ENCODE measurements around the gene RAB4B.
"Not testable (repeated sequence)": the region's sequence is repeated elsewhere in the genome, so short reads cannot be mapped to it uniquely, and the experiment has no call there.

The RAB4B gene

DNA sequence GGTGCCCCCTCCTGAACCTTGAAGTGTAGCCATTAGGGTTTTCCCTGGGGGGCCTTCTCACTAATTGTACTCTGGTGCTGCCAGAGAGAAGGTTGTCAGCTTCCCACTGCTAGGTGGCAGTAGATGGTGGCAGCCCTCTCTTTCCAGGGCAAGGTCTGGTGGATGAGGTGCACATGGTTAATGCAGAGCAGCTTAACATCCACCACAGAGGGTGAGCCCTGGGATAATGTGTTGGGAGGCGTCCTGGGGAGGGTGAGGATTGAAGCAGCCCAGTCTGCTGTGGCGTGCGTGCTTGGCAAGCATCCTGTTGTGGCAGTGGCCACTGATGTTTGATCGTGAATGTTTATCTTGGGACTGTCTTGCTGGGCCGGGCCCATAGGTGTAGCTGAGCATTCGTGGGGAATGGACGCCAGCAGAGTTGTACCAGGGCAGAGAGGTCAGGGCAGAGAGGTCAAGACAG, 26.8 kb downstream of the RAB4B start:
- DNase-seq, result no peak

DNA sequence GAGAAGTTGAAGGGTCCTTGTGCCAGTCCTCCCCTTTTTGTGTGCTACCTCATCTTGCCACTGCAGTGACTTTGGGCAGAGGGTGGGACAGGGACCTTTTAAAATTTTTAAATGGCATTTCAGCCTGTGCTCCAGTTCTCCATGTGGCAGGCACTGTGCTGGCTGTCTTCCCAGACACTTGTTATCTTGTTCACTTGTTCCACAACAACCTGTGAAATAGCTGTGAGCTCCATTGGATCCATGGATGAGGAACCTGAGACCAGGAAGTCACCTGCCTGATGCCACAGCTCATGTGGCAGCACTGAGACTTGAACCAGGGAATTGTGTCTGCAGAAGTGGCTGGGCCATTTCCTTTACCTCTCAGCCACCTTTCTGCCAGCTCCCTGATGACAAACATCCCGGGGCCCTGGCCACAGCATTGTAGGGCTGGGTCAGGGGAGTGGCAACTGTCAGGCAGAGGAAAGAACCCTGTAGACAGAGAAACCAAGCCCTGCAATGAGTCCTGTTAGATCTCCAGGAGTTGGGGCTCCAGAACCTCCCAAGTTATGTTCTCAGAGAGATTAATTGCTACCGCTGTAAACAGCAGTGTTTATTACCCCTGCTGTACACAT, 27.3 kb downstream of the RAB4B start:
- peak in 2 of 4 experiments; percentile 23 to 30 for DNase-seq

DNA sequence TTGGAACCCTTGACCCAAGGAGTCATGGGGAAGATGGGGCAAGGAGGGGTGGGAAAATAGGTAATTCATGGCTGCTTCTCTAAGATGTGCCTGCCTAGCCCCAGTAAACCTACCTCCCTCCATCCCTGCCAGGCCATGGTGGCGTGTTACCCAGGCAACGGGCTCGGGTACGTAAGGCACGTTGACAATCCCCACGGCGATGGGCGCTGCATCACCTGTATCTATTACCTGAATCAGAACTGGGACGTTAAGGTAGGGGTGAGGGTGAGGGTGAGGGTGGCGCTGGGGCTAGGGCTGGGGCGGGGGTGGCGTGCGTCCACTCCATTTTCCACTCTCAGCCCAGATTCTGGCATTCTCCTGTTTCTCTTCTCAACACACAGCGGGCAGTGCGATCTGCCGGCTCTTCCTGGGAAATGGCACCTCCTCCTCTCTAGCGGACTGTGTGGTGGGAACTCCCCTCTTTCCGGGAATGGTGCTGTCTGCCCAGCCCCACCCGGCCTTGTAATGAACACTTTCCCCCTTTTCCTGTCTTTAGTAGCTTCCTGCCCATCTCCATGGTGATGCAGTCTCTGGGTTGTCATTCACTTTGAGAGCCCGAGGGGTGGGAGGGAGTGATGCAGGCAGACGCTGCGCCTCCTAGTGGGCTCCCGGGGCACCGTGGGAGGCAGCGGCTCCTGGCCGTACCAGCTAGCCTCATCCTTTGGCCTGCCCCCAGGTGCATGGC, 28.5 kb downstream of the RAB4B start:
- DNase-seq, result peak in 3 of 4 experiments; percentile 44 to 66 (median 54)

DNA sequence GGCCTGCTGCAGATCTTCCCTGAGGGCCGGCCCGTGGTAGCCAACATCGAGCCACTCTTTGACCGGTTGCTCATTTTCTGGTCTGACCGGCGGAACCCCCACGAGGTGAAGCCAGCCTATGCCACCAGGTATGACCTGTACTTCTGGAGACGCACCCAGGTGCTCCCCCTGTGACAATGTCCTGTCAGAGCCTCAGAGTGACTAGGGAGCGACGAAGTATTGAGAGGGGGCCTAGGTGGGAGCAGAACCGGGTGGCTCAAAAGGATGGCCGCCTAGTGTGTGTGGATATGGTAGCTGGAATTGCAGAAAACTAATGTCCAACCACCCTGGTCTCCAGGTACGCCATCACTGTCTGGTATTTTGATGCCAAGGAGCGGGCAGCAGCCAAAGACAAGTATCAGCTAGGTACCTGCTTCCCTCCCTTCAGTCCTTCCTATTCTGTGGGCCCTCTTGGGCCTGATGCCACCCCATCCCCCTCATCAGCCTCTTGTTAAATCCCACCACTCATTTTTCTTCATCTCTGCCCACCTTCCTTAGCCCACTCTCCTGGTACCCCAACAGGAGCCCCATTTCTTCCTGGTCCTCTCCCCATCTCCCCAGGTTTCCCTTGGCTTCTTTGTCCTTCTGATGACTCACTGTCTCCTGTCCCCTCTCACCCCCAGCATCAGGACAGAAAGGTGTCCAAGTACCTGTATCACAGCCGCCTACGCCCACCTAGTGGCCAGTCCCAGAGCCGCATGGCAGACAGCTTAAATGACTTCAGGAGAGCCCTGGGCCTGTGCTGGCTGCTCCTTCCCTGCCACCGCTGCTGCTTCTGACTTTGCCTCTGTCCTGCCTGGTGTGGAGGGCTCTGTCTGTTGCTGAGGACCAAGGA, 29.3 kb downstream of the RAB4B start:
- DNase-seq, result no peak

DNA sequence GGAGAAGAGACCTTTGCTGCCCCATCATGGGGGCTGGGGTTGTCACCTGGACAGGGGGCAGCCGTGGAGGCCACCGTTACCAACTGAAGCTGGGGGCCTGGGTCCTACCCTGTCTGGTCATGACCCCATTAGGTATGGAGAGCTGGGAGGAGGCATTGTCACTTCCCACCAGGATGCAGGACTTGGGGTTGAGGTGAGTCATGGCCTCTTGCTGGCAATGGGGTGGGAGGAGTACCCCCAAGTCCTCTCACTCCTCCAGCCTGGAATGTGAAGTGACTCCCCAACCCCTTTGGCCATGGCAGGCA, 29.9 kb downstream of the RAB4B start:
- DNase-seq, result no peak

DNA sequence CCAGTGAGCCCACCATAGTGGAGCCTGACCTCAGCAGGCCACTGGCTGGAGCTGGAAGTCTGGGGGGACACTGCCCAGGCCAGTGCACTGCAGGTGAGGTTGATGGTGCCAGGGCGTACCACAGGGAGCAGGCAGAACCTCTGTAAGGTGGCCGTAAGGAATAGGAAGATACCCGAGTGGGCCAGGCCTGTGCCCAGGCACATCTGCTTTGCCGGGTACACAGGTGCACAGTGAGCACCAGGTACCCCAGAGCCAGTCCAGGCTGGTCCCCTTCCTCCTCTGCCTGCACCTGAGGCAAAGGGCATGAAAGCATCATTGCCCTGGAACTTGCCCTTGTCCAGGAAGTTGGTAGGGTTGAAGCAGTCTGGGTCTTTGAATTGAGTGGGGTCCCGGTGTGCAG, 30.4 kb downstream of the RAB4B start:
- no peak for DNase-seq

DNA sequence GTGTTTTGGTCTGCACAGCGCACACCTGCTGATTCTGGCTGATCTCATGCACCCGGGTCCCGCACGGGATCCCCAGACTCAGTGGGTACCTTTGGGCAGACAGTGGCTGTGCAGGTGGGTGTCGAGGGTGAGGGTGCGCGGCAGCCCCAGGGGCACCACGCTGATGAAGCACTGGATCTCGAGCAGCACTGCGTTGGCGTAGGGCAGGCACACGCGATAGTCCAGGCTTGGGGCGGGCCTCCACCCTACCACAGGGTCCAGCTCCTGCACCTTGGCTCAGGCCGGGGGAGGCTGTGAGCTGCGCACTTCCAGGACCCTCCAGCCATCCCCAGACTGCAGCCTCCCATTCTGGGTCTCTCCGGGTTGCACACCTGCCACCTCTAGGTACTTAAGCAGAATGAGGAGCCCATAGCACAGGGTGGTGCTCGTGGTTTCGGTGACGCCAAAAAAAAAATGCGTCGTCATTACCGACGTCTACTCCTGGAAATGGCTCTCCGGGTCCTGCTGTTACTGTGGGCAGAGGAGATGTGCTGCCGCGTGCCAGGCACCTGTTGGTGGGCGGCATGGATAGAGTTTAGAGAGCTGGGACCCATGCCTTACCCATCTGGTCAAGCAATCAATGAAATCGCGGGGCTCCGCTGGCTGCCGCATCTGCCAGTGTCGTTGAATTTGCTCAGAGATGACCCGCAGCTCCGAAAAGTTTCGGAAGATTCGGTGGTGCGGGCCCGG, 31.5 kb downstream of the RAB4B start:
- no peak for DNase-seq

DNA sequence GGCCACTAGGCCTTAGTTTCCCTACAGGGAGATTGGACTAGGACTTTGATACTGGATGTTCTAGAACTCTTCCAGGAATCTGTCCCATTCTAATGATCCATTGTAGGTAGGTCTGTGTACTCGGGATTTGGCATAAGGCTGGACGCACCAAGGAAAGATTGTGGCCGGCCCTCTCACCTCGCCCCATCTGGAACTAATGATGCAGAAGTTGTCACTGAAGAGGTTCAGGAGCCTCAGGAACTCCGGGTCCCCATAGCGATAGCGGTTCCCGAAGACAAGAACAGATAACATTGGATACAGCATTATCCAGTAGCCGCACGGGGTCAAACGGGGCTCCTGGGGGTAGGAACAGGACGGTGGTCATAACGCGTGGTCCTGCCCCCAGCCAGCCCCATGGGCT, 32.1 kb downstream of the RAB4B start:
- DNase-seq, result no peak

DNA sequence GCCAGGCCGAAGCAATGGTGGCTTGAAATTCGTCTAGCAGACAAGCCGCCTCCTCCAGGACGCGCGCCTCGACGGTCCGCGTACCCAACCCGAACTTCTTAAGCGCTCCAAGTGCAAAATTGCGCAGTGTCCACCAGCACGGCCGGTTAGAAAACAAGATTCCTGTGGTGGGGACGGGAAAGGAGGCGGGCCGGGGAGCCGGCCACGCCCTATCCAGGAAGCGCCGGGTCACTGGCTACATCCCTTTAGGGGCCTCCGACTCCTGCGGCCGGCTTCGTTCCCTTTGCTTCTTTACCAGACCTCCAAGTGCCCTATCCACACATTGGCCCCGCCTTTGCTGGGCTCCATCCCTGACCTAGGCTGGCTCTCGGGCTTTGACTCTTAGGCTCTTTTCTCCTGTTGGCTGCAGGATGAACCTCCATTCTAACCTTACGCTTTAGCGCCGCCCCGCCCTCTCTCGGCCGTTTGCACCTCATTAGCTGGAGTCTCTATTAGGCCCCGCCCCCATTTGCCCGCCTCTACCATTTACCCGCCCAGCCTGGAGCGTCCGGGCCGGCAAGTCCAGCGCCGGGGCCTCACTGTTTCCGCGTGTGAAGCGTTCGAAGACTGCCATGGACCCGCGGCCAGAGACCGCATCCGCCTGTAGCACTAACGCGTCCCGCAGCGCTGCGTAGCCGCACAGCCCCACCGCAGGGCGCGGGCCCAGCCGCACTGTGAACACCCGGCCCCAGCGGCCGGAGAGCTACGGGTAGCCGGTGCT, 32.8 kb downstream of the RAB4B start:
- DNase-seq, result peak in 2 of 4 experiments; percentile 31 to 38

DNA sequence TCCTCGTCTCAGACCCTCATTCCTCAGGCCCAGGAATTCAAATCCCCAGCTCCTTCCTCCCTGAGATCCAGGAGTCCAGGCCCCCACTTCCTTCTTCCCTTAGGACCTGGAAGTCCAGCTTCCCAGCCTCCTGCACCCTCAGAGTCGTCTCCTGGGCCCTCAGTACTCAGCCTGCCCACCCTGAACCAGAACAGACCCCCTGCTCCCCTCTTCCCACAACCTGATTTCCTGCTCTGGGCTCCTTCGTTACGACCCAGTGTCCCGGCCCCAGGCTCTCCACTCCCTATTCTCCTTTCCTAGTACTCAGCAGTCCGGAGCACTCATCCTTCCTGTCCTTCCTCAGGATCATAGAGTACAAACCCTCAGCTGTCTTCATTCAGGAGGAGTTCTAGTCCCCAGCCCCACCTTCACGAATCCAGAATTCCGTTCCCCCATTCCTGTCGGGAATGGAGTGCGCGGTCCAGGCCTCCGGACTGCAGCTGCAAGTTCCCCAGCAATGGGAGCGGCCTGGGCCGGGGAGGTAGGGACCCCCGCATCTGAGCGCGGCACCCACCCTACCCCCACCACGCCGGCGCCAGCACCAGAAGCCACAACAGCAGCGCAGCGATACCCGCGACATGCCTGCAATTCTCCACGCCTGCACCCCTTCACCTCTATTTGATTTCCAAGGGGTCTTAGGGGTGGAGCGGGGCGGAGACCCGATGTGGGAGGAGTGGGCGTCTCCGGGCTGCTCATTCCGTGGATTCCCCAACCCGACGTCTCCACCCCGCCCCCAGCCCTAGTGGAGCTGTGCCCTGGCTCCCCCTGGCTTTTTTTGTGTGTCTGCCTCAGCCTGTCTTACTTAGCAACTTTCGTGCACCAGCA, 33.7 kb downstream of the RAB4B start:
- DNase-seq, result peak in 2 of 4 experiments; percentile 23 to 24

DNA sequence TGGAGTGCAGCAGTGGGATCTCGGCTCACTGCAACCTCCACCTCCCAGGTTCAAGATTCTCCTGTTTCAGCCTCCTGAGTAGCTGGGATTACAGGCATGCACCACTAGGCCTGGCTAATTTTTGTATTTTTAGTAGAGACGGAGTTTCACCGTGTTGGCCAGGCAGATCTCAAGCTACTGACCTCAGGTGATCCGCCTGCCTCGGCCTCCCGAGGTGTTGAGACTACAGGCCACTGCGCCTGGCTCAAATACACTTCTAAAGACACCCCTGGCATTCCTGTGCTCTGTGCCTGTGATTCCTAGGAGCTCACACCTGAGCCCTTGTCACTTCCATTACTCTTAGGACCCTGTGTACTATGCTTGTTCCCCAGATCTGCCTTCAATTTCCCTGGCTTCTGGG, 34.5 kb downstream of the RAB4B start:
- not testable (repeated sequence) for DNase-seq

DNA sequence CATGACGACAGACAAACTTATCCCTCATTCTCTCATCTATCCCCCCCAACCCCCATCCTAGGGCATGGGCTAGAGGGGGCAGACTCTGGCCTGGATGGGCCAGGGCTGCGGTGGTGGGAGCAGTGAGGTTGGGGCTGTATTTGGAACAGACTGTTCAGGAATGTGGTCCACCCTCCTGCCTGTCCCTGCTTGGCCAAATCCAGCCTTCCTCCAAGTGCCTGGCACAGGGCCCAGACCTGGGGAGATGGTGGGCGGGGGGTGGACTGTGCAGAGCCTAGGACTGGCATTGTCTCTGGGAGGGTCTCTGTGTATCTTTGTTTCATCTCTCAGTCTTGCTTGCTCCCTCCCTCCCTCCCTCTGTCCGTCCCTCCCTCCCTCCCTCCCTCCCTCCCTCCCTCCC, 35.1 kb downstream of the RAB4B start:
- no peak for DNase-seq

DNA sequence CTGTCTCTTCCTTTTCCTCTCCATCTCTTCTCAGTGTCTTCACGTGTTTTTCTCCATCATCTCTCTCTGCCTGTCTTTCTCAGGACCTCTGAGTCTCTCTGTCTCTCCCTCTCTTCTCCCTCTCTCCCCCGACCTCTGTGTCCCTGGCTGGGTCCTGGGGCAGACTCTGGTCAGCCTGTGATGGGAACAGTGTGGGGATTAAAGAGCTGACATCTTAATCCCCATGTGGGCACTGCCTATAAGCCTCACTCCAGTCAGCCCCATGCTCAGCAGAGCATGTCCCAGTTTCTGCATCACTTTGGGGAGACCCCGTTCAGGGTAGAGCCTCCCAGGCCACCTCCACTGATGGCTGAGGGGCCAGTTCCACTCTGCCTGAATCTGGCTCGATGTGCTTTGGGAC, 37.2 kb downstream of the RAB4B start:
- no peak for DNase-seq

DNA sequence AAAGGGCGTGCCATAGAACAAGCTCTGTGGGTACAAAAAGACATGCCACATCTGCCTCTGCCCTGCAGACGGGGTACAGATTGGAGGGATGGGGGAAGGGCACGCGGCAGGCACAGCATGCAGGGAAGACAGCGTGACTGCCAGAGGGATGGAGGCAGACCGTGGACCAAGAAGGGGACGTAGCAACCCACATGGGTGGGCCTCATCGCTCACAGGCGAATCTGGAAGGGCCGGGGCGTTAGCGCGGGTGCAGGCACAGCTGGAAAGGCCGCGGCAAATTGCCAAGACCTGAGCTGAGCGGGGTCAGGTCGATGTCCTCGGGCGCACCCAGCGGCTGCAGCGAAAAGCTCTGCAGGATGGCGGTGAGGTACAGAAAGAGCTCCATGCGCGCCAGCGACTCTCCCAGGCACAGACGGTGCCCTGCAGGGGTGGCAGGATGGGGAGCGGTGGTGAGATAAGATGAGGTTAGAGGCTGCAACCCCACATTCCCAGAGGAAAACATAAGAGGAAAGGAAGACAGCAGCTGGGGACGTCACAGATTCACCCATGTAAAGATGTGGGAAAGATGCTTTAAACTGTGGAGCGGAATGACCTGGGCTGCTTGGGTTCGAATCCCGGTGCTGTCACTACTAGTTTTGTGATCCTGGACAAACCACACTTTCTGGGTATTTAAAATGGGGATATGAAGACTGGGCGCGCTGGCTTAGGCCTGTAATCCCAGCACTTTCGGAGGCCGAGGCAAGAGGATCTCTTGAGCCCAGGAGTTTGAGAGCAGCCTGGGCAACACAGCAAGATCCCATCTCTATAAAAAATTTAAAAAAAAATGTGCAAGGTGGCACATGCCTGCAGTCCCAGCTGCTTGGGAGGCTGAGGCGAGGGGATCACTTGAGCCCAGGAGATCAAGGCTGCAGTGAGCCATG, 40.7 kb downstream of the RAB4B start:
- peak; percentile 48 to 68 (median 59) for DNase-seq

DNA sequence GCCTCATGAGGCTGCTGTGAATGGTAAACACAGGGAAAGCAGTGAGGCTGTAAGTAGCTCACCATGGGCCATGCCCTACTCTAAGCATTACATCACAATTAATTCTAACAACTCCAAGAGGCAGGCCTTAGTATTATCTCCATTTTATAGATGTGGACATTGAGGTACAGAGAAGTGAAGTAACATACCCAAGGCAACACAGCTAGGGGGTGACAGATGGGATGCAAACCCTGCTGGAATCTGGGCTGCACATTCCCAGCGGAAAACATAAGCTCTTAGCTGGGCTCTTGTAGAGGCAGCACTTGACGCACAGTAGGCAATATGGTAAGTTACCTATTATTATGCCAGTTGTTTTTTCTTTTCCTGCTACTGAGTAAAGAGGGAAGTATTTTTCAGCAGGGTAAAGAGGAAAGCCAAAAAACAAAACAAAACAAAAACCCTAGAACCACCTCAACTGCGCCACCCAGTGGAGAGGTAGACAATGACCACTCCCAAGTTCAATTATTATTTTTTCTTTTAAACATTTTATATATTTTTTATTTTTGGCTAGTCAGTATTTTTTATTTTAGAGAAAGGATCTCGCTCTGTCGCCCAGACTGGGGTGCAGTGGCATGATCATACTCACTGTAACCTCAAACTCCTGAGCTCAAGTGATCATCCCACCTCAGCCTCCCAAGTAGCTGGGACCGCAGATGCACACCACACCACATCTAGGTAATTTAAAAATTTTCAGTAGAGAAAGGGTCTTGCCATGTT, 41.6 kb downstream of the RAB4B start:
- DNase-seq, result peak in 3 of 4 experiments; percentile 35 to 62 (median 53)

DNA sequence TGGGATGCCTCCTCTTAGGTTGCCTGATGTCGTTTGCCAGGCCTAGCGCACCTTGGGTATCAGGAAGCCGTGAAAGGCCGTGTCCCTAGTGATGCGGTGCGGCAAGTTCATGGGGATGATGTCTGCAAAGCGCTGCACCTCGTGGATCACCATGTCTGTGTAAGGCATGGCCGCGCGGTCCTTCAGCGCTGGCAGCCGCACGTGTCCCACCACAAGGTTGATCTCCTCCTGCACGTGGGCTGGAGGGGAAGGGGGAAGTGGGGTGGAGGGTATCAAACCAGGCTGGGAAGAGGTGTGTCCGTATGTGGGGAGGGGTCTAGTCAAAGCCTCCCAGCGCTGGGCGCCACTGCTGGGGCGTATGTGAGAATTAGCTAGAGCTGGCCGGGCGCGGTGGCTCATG, 44.1 kb downstream of the RAB4B start:
- DNase-seq, result no peak

DNA sequence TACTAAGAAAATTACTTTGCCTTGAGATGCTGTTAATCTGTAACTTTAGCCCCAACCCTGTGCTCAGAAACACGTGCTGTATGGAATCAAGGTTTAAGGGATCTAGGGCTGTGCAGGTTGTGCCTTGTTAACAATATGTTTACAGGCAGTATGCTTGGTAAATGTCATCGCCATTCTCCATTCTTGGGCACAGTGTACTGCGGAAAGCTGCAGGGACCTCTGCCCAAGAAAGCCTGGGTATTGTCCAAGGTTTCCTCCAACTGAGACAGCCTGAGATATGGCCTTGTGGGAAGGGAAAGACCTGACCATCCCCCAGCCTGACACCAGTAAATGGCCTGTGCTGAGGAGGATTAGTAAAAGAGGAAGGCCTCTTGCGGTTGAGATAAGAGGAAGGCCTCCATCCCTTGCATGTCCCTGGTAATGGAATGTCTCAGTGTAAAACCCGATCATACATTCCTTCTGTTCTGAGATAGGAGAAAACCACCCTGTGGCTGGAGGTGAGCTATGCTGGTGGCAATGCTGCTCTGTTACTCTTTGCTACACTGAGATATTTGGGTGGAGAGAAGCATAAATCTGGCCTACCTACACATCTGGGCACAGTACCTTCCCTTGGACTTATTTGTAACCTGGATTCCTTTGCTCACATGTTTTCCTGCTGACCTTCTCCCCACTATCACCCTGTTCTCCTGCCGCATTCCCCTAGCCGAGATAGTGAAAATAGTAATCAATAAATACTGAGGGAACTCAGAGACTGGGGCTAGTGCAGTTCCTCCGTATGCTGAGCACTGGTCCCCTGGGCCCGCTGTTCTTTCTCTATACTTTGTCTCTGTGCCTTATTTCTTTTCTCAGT, 44.9 kb downstream of the RAB4B start:
- DNase-seq, result not testable (repeated sequence)

DNA sequence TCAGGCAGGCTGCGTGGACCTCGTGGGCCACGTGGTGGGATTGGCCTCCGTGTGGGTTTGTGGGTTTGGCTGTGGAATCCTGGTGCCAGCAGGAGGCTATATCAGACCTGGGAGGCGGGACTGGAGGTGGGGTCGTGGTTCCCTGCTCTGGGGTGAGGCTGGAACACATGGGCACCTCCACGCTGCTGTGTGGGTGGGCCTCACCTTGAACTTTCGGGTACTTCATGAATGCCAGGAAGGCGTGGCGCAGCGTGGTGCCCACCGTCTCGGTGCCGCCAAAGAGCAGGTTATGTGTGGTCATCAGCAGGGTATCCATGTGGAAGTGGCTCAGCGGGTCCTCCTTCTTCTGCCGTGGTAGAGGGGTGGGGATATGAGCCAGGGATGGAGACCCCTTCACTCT, 46.9 kb downstream of the RAB4B start:
- DNase-seq, result not testable (repeated sequence)
